IPS-18c (cell line): ENCODE data around the gene FAM180B.

Experiments used
- H3K4me3 ChIP-seq: 2 replicates; pipeline ENCODE4 v1.7.0; 2013; ENCODE audit warnings: low read depth, mild to moderate bottlenecking, low read length, moderate library complexity; ENCODE audit not compliant: insufficient read depth
- H3K9me3 ChIP-seq: one replicate; pipeline ENCODE4 v1.6.1; 2013; ENCODE audit warnings: mild to moderate bottlenecking, low read length, moderate library complexity; ENCODE audit not compliant: control insufficient read depth, insufficient read depth

The FAM180B gene

DNA sequence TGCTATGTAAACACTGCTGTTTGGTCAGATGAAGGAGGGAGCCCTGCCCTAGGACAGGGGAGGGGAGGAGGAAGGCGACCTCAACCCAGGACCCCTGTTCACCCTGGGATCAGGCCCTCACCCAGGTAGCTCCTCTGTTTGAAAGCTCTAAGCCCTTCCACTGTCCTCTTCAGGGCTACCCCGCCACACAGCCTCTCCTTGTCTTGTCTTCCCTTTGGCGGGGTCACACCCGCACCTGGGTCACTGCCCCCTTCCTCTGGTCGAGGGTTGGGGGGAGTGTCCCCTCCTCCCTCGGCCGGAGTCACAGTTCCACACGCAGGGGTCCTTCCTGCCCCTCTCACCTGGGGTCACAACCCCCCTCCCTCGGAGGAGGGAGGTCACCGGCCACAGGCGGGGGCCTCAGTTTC is 21.5 kb upstream of the FAM180B start:
- Histone ChIP-seq H3K4me3 (peak overlapping the region; percentile 93), H3K9me3 (peaks cover 3% of the 10 kb centered on the region)

DNA sequence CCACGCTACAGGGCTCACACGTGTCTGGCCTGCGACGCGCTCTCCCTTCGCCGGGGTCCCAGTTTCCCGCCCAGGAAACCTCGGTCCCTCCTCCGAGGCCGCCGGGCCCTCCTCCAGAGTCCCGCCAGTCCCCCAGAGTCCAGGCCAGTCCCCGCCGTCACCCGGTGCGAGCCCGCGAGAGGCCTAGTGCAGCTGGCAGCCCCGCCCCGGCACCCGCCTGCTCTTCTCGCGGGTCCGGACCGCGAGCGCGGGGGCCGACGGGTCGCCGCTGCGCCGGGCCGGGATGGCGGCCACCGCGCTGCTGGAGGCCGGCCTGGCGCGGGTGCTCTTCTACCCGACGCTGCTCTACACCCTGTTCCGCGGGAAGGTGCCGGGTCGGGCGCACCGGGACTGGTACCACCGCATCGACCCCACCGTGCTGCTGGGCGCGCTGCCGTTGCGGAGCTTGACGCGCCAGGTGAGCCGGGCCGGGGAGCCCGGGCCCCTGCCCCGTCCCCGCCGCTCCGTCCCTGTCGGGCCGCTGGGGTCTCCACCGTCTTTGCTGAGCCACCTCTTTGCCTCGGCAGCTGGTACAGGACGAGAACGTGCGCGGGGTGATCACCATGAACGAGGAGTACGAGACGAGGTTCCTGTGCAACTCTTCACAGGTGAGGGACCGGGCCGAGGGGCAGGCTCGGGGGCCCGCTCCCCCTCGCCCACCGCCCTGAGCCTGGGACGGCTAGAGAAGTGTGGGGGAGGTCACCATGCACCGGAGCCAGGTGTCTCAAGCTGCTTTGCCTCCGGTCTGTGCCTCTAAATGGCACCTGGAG is 20.9 kb upstream of the FAM180B start, which contains the start of gene PTPMT1:
PTPMT1 (plus strand) TSS at position 260 of the 809 bp plus-strand sequence; CDS start at position 284, 24 bp downstream.
- Histone ChIP-seq H3K9me3 (peaks cover 3% of the 10 kb centered on the region), H3K4me3 (peak within 1 kb of the TSS; percentile 93)

DNA sequence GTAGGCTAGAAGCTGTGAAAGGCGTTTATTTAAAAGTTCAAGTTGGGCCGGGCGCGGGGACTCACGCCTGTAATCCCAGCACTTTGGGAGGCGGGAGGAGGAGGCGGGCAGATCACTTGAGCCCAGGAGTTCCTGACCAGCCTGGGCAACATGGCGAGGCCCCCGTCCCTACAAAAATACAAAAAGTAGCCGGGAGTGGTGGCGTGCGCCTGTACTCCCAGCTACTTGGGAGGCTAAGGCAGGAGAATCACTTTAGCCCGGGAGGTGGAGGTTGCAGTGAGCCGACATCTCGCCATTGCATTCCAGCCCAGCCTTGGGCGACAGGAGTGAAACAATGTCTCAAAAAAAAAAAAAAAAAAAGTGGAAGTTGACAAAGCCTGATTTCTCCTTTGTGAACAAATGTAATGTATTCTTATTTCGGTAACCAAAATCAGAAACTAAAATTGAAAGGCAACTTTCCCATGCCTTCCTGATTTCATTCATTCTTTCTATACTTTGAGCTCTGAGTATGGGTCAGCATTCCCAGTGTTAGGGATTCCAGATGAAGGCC is 20.3 kb upstream of the FAM180B start:
- H3K9me3 ChIP-seq: peaks cover 3% of the 10 kb centered on the region

DNA sequence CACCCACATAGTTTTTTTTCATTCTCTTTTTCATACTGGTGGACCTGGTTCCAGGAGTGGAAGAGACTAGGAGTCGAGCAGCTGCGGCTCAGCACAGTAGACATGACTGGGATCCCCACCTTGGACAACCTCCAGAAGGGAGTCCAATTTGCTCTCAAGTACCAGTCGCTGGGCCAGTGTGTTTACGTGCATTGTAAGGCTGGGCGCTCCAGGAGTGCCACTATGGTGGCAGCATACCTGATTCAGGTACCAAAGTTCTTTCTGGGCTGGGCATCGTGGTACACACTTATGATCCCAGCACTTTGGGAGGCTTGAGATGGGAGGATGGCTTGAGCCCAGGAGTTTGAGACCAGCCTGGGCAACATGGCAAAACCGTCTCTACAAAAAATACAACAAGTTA is 16.8 kb upstream of the FAM180B start:
- no peak overlapping the region for H3K4me3 ChIP-seq
- H3K9me3 ChIP-seq: peaks cover 3% of the 10 kb centered on the region

More for the DNA sequence above, 20.3 kb upstream of the FAM180B start:
- H3K4me3 ChIP-seq: peak overlapping the region; percentile 93

DNA sequence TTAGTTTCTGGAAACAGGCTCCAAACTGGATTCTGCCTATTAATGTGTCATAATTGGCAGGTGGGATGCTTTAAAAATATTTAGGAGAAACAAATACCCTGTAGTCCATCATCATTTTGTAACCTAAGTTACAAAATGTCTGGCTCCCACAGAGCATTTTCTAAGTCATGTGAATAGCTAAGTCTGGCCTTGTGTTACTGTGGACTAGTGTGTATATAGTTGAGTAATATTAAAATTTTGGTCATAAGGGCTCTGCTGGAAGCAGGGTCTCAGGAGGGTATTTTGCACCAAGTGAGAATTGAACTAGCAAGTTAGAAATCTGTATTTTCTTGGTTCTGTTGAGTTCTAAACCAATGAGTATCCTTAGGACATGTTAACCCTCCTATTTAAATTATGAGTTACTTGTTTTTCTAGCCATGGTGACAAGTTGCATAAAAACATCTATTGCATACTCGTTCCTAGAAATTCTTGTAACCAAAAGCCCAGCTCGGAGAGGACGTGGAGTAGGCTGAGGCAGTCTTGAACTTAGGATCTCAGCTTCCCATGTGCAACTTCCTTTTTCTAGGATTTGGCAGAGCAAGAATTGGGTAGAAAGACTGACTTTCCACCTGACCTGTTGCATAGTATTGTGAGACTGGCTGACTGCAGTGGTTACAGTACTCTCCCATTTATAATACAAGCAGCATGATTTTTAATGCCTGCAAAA is 15.7 kb upstream of the FAM180B start:
- Histone ChIP-seq H3K9me3 (peaks cover 6% of the 10 kb centered on the region), H3K4me3 (no peak overlapping the region)

DNA sequence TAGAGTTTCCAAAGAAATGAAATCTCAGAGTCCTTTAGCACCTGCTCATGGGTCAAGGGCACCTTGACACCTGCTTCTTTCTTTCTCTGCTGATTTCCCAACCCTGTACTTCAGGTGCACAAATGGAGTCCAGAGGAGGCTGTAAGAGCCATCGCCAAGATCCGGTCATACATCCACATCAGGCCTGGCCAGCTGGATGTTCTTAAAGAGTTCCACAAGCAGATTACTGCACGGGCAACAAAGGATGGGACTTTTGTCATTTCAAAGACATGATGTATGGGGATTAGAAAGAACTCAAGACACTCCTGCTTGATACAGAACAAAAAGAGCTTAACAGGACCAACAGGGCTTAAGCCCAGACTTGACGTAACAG is 15.1 kb upstream of the FAM180B start:
- Histone ChIP-seq H3K9me3 (peaks cover 6% of the 10 kb centered on the region), H3K4me3 (no peak overlapping the region)

DNA sequence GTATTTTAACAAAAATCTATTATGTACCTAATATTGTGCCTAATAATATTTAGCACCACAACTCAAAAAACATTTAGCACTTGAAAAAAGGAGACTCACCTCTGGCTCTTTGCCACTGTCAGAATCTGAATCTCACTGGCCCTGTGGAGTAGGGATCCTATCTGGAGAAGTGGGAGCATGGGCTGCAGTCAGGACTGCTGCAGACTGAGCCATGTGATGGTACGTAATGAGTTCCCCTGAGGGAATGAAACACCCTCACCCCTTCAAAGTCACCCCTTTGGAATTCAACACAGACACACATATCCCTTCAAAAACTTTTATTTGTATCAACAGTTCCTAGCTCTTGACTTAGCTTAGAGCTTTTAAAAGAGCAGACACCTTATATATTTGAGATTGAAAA is 14.6 kb upstream of the FAM180B start:
- peaks cover 2% of the 10 kb centered on the region for H3K9me3 ChIP-seq
- no peak overlapping the region for H3K4me3 ChIP-seq

DNA sequence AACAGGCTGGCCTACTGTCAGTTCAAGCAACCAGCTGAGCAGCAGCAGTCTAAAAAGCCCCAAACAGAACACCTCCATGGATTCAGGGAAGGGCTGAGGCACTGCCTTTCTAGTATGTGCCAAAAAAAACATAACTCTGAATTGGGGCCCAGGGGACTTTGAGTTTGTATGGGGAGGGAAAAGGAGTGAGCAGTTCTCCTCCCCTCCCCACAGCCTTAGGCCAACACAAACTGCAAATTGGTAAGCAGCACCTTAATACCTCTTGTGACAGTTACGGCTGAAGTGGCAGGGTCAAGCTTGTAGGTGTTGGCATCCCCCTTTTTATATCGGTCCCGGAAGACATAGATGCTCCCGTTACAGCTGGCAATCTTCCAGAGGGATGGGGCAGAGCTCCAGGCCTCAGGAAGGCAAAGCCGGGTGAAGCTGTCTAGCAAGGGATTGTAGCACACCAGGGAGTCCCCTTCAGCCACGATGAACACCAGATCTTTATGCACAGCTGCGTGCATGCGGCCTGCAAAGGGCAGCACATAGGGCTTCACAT is 13.7 kb upstream of the FAM180B start:
- Histone ChIP-seq H3K9me3 (peaks cover 2% of the 10 kb centered on the region), H3K4me3 (no peak overlapping the region)

DNA sequence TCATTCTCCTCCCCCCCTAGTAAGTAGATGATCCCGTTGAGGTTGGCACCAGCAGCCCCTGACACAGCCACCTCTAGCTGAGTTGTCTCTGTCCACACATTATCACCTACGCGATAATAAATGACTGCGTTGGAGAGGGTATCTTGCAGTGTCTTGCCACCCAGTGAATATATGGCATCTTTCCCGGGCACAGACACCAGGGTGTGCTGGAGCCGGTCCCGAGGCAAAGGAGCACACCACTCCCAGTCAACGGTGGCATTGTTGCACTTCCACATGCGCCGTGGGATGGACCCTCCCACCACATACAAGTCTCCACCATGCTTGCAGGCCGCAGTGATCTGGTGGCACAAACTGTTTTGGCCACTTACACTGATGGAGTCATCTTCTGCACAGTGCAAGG is 13.2 kb upstream of the FAM180B start:
- H3K9me3 ChIP-seq: peaks cover 2% of the 10 kb centered on the region
- H3K4me3 ChIP-seq: no peak overlapping the region

DNA sequence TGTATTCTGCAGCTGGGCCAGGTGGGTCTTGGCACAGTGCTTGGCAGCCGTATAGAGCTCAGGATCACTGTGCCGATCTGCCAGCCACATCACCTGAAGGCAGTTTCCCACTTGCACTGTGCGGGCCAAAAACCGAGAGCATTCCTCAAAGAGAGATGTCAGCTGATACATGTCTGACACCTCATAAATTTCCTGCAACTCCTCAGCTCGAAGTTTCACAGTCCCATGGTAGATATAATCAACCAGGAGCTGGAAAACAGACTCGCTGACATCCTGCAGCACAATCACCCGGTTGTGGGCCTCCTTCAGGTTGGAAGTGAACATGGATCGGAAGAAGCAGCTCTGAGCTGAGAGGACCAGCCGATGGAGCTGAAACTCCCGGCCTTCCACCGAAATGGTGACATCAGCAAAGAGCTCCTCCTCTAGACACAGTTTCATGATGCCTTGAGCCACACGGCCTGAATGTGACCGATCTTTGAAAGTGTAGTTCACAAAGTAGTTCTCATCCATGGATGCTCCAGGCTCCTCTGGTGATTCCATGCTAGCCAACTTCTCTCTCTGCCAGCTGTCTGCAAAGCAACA is 8.9 kb upstream of the FAM180B start:
- Histone ChIP-seq H3K9me3 (peaks cover 5% of the 10 kb centered on the region), H3K4me3 (peak overlapping the region; percentile 95; the same call in 1 of the 2 replicates)

DNA sequence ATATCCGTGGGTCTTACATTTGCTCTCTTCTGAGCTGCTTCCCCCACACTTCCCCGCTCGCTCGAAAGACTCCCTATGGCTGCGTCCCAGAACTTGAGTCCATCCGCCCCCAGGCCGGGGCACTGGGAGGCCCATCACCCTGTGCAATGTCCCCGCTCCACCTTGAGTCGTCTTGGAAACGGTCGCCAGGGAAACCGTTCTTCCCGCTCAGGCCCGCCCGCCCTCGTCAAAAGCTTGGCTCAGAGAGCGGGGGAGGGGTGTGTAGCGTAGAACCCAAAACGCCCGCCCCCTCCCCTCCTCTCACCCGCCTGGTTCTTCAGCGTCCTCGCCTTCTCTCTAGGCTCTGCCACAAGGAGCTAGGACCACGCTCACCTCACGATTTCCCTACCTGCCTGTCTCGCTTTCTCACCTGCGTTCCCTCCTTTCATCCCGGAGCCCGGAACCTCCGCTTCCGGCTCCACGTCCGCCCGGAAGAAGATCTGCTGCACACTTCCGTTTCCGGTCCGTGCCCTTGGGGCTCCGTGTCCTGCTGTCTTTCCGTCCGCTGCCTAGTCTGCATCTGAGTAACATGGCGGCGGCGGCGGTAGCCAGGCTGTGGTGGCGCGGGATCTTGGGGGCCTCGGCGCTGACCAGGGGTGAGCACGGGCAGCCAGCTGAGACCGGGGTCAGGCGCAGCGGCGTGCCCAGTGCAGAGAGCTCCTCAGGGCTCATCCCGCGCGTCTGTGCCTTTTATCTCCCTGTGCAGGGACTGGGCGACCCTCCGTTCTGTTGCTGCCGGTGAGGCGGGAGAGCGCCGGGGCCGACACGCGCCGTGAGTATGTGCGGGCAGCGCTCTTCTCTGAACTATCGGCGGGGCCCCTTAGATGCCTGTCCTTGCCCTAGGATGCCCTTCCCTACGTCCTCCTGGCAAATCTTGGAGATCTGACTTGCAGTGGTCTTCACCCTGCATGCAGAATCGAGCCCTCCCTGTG is 7.7 kb upstream of the FAM180B start, which contains the start of the genes KBTBD4 and NDUFS3:
KBTBD4 (minus strand) TSS at position 447 of the 971 bp plus-strand sequence; CDS start at position 428, 19 bp downstream.
NDUFS3 (plus strand) TSS at position 551 of the 971 bp plus-strand sequence; CDS start at position 569, 18 bp downstream.
- peaks cover 5% of the 10 kb centered on the region for H3K9me3 ChIP-seq

DNA sequence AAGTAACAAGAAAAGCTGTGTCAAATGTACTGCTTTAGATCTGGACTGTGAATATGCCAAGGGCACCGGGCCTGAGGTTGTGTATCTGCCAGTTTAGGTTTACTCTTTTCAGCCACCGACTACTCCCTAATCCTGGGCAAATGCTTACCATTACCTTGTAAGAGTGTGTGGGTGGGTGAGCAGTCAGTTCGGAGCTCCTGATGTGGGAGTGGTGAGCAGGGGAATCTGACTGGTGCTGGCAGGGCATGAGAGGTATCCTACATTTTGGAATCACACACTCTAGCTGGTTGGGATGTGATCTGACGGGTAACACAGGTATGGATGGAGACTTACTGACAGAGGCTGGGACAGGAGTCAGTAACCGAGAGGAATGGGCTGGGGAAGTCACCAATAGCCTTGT is 2.6 kb upstream of the FAM180B start:
- Histone ChIP-seq H3K9me3 (peaks cover 3% of the 10 kb centered on the region), H3K4me3 (no peak overlapping the region)

More for the DNA sequence above, 7.7 kb upstream of the FAM180B start, which contains the start of the genes KBTBD4 and NDUFS3:
- H3K4me3 ChIP-seq: peak within 1 kb of the TSS; percentile 95

DNA sequence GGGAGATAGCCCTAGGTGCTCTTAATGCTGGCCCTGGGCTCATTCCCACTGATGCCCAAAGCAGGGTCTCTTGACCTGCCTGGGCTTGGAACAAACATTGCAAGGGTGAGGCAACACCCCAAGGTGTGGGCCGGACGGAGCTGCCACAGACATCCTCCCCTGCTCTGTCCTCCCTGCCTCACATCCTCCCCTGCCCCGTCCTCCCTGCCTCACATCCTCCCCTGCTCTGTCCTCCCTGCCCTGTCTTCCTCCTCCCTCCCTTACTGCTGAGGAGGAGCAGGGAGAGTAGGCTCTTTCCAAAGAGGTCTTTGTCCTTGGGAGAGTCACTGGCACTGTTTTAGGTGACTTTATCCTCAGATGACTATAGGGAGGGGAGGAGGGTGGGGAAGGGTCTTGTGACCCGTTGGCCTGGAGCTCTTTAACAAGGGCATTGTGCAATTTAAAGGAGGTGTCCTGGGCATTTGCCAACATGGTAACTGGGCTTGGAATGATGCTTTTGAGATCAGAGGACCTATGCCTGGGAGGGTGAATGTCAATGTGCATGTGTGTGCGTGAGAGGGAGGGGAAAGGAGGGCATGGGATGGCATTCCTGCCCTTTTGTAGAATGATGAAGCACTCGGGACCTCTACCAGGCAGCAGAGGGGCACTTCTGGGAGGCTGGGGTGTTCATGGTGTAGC is 700 bp downstream of the FAM180B start:
- Histone ChIP-seq H3K9me3 (no peaks in the 10 kb centered on the region), H3K4me3 (no peak overlapping the region)

DNA sequence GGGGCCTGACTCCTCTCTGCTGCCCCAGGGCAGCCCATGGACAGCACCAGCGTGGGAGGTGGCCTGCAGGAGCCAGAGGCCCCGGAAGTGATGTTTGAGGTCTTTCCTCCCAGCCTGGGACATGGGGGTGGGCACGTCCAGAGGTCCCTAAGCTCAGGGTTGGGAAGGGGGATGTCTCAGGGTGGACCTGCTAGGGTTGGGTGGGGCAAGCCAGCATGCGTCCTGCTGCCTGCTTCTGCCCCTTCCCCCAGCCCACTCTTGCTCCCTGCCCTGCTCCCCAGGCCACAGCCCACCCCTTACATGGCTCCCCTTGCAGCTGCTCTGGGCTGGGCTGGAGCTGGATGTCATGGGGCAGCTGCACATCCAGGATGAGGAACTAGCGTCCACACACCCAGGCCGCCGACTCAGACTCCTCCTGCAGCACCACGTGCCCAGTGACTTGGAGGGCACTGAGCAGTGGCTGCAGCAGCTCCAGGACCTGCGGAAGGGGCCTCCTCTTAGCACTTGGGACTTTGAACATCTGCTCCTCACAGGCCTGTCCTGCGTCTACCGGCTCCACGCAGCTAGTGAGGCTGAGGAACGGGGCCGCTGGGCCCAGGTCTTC is 1.3 kb downstream of the FAM180B start:
- H3K9me3 ChIP-seq: no peaks in the 10 kb centered on the region
- no peak overlapping the region for H3K4me3 ChIP-seq

DNA sequence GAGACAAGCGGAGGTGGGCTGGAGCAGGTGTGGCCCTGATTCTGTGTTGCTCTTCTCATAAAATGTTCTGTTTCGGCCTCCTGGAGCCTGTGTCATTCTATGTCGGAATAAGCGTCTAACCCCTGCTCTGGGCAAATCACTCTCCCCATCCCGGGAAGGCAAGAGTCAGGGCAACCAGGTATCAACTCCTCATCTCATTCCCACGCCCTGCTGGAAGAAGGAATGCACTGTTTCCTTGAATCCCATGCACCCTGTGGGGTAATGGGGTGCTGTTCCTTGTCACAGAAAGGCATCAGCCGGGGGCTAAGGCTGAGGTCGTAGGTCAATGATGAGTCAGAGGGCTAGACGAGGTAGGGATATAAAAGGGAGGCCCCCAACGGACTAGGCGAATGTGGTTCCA is 2.6 kb downstream of the FAM180B start:
- Histone ChIP-seq H3K9me3 (no peaks in the 10 kb centered on the region), H3K4me3 (no peak overlapping the region)
